GM23338 (cell line): Measurements from ENCODE around the gene BRK1. TPM values are rescaled to one million over a fixed set of nuclear protein-coding genes. Genes with fewer than 3 reads are reported as not detected.

Source experiments
- ATAC-seq: fragments of 200-7000 bp; cut with Tn5 transposase; 3 replicates; pipeline ENCODE4 v1.9.1; 2020
- DNase-seq: peaks from one replicate; pipeline ENCODE4 v3.0.0-alpha.2; 2015; ENCODE audit warnings: low spot score
- H2AFZ ChIP-seq: fragments of 200-600 bp; sonication (generic); 2 replicates; pipeline ENCODE4 v1.8.0; 2016; ENCODE audit warnings: antibody characterized with exemption, mild to moderate bottlenecking, moderate library complexity
- H3F3A ChIP-seq: fragments of 200-600 bp; sonication (generic); replicated peaks from 2 replicates; pipeline ENCODE4 v1.8.0; 2017; ENCODE audit warnings: antibody characterized with exemption, mixed run types, low read depth
- H3K27ac ChIP-seq: fragments of 200-600 bp; sonication (generic); 2 replicates; pipeline ENCODE4 v1.6.1; 2016; ENCODE audit warnings: low read depth
- H3K27me3 ChIP-seq: fragments of 200-600 bp; sonication (generic); 2 replicates; pipeline ENCODE4 v1.8.0; 2016; ENCODE audit warnings: mild to moderate bottlenecking, mixed run types, moderate library complexity; ENCODE audit not compliant: insufficient read depth
- H3K36me3 ChIP-seq: fragments of 200-600 bp; sonication (generic); 2 replicates; pipeline ENCODE4 v1.8.0; 2016; ENCODE audit warnings: mild to moderate bottlenecking; ENCODE audit not compliant: insufficient read depth
- H3K4me1 ChIP-seq: fragments of 200-600 bp; sonication (generic); 2 replicates; pipeline ENCODE4 v1.8.0; 2016; ENCODE audit warnings: mild to moderate bottlenecking, moderate library complexity; ENCODE audit not compliant: insufficient read depth
- H3K4me2 ChIP-seq: fragments of 200-600 bp; sonication (generic); 2 replicates; pipeline ENCODE4 v1.7.1; 2017; ENCODE audit warnings: mixed run types
- H3K4me3 ChIP-seq: fragments of 200-600 bp; sonication (generic); 2 replicates; pipeline ENCODE4 v1.6.1; 2016; ENCODE audit warnings: mixed run types
- H3K79me2 ChIP-seq: fragments of 200-600 bp; sonication (generic); replicated peaks from 2 replicates; pipeline ENCODE4 v1.8.0; 2017; ENCODE audit warnings: mild to moderate bottlenecking; ENCODE audit not compliant: insufficient read depth
- H3K9me2 ChIP-seq: fragments of 200-600 bp; sonication (generic); 2 replicates; pipeline ENCODE4 v1.8.0; 2017; ENCODE audit not compliant: insufficient read depth
- H4K20me1 ChIP-seq: fragments of 200-600 bp; sonication (generic); replicated peaks from 2 replicates; pipeline ENCODE4 v1.8.0; 2017; ENCODE audit warnings: mild to moderate bottlenecking; ENCODE audit not compliant: insufficient read depth
- H3K27ac Mint-ChIP-seq: 2 replicates; pipeline ENCODE4 v1.8.0; 2020; ENCODE audit warnings: inconsistent platforms, mild to moderate bottlenecking, moderate library complexity, mixed read lengths
- H3K27me3 Mint-ChIP-seq: 3 replicates; pipeline ENCODE4 v1.8.0; 2022; ENCODE audit warnings: low read depth, mild to moderate bottlenecking, moderate library complexity, mixed read lengths, inconsistent platforms; ENCODE audit not compliant: insufficient read depth, poor library complexity
- H3K36me3 Mint-ChIP-seq: 3 replicates; pipeline ENCODE4 v1.8.0; 2021; ENCODE audit warnings: low read depth, mild to moderate bottlenecking, inconsistent platforms, moderate library complexity, mixed read lengths
- H3K4me1 Mint-ChIP-seq: 3 replicates; pipeline ENCODE4 v1.8.0; 2020; ENCODE audit warnings: mild to moderate bottlenecking, inconsistent platforms, mixed read lengths
- H3K4me3 Mint-ChIP-seq: 3 replicates; pipeline ENCODE4 v1.8.0; 2021; ENCODE audit warnings: moderate library complexity, mild to moderate bottlenecking, inconsistent platforms, mixed read lengths
- H3K9me3 Mint-ChIP-seq: 3 replicates; pipeline ENCODE4 v1.8.0; 2020; ENCODE audit warnings: moderate library complexity, mild to moderate bottlenecking, inconsistent platforms, mixed read lengths
- CREB1 ChIP-seq: fragments of 250-450 bp; sonication (Bioruptor Pico); IDR thresholded peaks from 2 replicates; pipeline ENCODE4 v1.5.0; 2020; ENCODE audit warnings: low read depth, mild to moderate bottlenecking, moderate library complexity
- EZH2 ChIP-seq: fragments of 200-600 bp; sonication (generic); IDR thresholded peaks from one replicate; pipeline ENCODE4 v1.8.0; 2017; ENCODE audit warnings: antibody characterized with exemption, mild to moderate bottlenecking, low read depth; ENCODE audit not compliant: unreplicated experiment
- EZH2phosphoT487 ChIP-seq: fragments of 200-600 bp; sonication (generic); IDR thresholded peaks from one replicate; pipeline ENCODE4 v1.8.1; 2018; ENCODE audit warnings: antibody characterized with exemption; ENCODE audit not compliant: unreplicated experiment
- JUNB ChIP-seq: IDR thresholded peaks from one replicate; pipeline ENCODE4 v1.6.1; 2016; ENCODE audit warnings: antibody characterized with exemption; ENCODE audit not compliant: unreplicated experiment
- NANOG ChIP-seq: IDR thresholded peaks from 2 replicates; pipeline ENCODE4 v1.6.1; 2016; ENCODE audit warnings: antibody characterized with exemption, borderline replicate concordance
- POLR2AphosphoS5 ChIP-seq: IDR thresholded peaks from 2 replicates; pipeline ENCODE4 v1.6.1; 2016; ENCODE audit warnings: antibody characterized with exemption, low read depth
- ZNF114 ChIP-seq: fragments of 250-450 bp; sonication (Bioruptor Pico); IDR thresholded peaks from 2 replicates; pipeline ENCODE4 v1.5.0; 2020; ENCODE audit warnings: mild to moderate bottlenecking, moderate library complexity
- polyA plus RNA-seq: library from polyadenylated mRNA; unstranded; fragments of >200 nt; fragmentation: Nextera tagmentation; extraction: Ambion mirVana; gene quantifications from 2 replicates; pipeline ENCODE4 v1.2.1, GENCODE V29; 2016
- total RNA-seq: library from RNA; depleted of rRNA; stranded (reverse); fragments of >200 nt; shearing (Covaris generic); gene quantifications from 2 replicates; pipeline ENCODE4 v1.2.3, GENCODE V29; 2014
- TF ChIP-seq, protein P1 (sequence below): IDR thresholded peaks from 2 replicates; pipeline ENCODE4 v1.6.1; 2016; ENCODE audit warnings: antibody characterized with exemption
- TF ChIP-seq, protein P2 (sequence below): fragments of 250-450 bp; sonication (Bioruptor Pico); IDR thresholded peaks from 2 replicates; pipeline ENCODE4 v1.5.0; 2020; ENCODE audit warnings: mild to moderate bottlenecking, moderate library complexity
- TF ChIP-seq, protein P3 (sequence below): IDR thresholded peaks from one replicate; pipeline ENCODE4 v1.6.1; 2018; ENCODE audit warnings: antibody characterized with exemption; ENCODE audit not compliant: unreplicated experiment

The BRK1 gene
- total and polyA plus RNA-seq, 2 experiments from 2014 or later: 130 to 165 TPM

DNA sequence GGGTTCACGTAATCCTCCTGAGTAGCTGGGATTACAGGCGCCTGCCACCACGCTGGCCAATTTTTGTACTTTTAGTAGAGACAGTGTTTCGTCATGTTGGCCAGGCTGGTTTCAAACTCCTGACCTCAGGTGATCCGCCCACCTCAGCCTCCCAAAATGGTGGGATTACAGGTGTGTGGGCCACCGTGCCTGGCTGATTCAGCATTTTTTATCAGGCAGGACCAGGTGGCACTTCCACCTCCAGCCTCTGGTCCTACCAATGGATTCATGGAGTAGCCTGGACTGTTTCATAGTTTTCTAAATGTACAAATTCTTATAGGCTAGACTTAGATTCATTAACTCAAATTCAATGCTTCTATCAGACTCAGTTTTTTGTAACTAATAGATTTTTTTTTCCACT lies 35.5 kb downstream of the BRK1 start:
- no peak overlapping the region for H3K27ac ChIP-seq
- H3K36me3 Mint-ChIP-seq: peaks cover 55% of the 10 kb centered on the region
- no peaks in the 10 kb centered on the region for H3F3A ChIP-seq
- H3K27ac Mint-ChIP-seq: no peak overlapping the region
- H3K9me3 Mint-ChIP-seq: no peaks in the 10 kb centered on the region
- TF ChIP-seq EZH2: no peak
- peaks cover 38% of the 10 kb centered on the region for H3K36me3 ChIP-seq
- no peak overlapping the region for H3K4me3 Mint-ChIP-seq
- peaks cover 16% of the 10 kb centered on the region; the same call in 1 of the 2 replicates for H4K20me1 ChIP-seq
- H3K27me3 Mint-ChIP-seq: no peaks in the 10 kb centered on the region
- no peaks in the 10 kb centered on the region for H3K4me1 Mint-ChIP-seq
- no peaks in the 10 kb centered on the region for H3K4me1 ChIP-seq
- no peaks in the 10 kb centered on the region for H3K9me2 ChIP-seq
- no peak overlapping the region for H2AFZ ChIP-seq
- H3K4me3 ChIP-seq: no peak overlapping the region
- no peaks in the 10 kb centered on the region for H3K27me3 ChIP-seq
- no peak overlapping the region for H3K4me2 ChIP-seq
- ATAC-seq: no peak
- peaks cover 21% of the 10 kb centered on the region for H3K79me2 ChIP-seq
- DNase-seq: no peak

DNA sequence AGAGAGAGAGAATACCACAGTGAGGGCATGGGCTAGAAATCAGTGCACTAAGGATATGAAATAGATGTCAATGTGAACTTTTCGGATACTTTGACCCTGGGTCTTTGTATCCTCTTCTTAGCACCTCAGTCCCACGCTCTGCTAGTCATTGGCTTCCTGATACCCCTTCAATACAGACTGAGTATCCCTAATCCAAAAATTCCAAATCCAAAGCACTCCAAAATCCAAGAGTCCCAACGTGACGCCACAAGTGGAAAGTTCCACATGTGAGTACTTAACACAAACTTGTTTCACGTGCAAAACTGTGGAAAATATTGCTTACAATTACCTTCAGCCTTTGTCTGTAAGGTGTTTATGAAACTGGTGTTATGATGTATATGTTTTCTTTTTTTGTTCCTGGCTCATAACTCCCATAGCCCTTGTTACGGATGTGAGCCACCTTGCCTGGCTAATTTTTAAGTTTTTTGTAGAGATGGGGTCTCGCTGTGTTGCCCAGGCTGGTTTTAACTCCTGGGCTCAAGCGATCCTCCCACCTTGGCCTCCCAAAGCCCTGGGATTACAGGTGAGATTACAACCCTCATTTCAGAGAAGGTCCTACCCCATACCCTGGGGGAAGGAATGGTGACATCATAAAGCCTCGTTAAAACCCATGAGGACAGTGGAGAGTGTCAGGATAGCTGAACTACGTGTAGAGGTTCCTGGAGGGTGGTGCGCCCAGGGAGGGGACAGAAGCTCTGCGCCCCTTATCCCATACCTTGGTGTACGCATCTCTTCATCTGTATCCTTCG lies 39.1 kb downstream of the BRK1 start:
- Histone ChIP-seq H3K4me2 (no peak overlapping the region), H2AFZ (no peak overlapping the region), H3K9me2 (no peaks in the 10 kb centered on the region), H3F3A (no peaks in the 10 kb centered on the region), H3K27ac (no peak overlapping the region), H3K36me3 (peaks cover 31% of the 10 kb centered on the region), H3K27me3 (no peaks in the 10 kb centered on the region), H4K20me1 (0 out of 2 replicates have a peak, but pooled peaks cover 4% of the 10 kb centered on the region), H3K4me1 (no peaks in the 10 kb centered on the region), H3K4me3 (no peak overlapping the region), H3K79me2 (no peaks in the 10 kb centered on the region)
- no peak overlapping the region for H3K27ac Mint-ChIP-seq
- no peak overlapping the region for H3K4me3 Mint-ChIP-seq
- peaks cover 39% of the 10 kb centered on the region for H3K36me3 Mint-ChIP-seq
- no peaks in the 10 kb centered on the region for H3K4me1 Mint-ChIP-seq
- TF ChIP-seq ZNF114 (CRISPR knock-in tag): no peak
- TF ChIP-seq, protein P1, sequence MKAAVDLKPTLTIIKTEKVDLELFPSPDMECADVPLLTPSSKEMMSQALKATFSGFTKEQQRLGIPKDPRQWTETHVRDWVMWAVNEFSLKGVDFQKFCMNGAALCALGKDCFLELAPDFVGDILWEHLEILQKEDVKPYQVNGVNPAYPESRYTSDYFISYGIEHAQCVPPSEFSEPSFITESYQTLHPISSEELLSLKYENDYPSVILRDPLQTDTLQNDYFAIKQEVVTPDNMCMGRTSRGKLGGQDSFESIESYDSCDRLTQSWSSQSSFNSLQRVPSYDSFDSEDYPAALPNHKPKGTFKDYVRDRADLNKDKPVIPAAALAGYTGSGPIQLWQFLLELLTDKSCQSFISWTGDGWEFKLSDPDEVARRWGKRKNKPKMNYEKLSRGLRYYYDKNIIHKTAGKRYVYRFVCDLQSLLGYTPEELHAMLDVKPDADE: no peak
- TF ChIP-seq CREB1: no peak
- TF ChIP-seq EZH2phosphoT487: no peak
- TF ChIP-seq JUNB: no peak
- TF ChIP-seq, protein P2, sequence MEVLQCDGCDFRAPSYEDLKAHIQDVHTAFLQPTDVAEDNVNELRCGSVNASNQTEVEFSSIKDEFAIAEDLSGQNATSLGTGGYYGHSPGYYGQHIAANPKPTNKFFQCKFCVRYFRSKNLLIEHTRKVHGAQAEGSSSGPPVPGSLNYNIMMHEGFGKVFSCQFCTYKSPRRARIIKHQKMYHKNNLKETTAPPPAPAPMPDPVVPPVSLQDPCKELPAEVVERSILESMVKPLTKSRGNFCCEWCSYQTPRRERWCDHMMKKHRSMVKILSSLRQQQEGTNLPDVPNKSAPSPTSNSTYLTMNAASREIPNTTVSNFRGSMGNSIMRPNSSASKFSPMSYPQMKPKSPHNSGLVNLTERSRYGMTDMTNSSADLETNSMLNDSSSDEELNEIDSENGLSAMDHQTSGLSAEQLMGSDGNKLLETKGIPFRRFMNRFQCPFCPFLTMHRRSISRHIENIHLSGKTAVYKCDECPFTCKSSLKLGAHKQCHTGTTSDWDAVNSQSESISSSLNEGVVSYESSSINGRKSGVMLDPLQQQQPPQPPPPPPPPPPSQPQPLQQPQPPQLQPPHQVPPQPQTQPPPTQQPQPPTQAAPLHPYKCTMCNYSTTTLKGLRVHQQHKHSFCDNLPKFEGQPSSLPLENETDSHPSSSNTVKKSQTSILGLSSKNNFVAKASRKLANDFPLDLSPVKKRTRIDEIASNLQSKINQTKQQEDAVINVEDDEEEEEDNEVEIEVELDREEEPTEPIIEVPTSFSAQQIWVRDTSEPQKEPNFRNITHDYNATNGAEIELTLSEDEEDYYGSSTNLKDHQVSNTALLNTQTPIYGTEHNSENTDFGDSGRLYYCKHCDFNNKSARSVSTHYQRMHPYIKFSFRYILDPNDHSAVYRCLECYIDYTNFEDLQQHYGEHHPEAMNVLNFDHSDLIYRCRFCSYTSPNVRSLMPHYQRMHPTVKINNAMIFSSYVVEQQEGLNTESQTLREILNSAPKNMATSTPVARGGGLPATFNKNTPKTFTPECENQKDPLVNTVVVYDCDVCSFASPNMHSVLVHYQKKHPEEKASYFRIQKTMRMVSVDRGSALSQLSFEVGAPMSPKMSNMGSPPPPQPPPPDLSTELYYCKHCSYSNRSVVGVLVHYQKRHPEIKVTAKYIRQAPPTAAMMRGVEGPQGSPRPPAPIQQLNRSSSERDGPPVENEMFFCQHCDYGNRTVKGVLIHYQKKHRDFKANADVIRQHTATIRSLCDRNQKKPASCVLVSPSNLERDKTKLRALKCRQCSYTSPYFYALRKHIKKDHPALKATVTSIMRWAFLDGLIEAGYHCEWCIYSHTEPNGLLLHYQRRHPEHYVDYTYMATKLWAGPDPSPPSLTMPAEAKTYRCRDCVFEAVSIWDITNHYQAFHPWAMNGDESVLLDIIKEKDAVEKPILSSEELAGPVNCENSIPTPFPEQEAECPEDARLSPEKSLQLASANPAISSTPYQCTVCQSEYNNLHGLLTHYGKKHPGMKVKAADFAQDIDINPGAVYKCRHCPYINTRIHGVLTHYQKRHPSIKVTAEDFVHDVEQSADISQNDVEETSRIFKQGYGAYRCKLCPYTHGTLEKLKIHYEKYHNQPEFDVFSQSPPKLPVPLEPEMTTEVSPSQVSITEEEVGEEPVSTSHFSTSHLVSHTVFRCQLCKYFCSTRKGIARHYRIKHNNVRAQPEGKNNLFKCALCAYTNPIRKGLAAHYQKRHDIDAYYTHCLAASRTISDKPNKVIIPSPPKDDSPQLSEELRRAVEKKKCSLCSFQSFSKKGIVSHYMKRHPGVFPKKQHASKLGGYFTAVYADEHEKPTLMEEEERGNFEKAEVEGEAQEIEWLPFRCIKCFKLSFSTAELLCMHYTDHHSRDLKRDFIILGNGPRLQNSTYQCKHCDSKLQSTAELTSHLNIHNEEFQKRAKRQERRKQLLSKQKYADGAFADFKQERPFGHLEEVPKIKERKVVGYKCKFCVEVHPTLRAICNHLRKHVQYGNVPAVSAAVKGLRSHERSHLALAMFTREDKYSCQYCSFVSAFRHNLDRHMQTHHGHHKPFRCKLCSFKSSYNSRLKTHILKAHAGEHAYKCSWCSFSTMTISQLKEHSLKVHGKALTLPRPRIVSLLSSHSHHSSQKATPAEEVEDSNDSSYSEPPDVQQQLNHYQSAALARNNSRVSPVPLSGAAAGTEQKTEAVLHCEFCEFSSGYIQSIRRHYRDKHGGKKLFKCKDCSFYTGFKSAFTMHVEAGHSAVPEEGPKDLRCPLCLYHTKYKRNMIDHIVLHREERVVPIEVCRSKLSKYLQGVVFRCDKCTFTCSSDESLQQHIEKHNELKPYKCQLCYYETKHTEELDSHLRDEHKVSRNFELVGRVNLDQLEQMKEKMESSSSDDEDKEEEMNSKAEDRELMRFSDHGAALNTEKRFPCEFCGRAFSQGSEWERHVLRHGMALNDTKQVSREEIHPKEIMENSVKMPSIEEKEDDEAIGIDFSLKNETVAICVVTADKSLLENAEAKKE: no peak
- TF ChIP-seq NANOG: no peak
- no peak for TF ChIP-seq EZH2
- no peak for TF ChIP-seq POLR2AphosphoS5
- TF ChIP-seq, protein P3, sequence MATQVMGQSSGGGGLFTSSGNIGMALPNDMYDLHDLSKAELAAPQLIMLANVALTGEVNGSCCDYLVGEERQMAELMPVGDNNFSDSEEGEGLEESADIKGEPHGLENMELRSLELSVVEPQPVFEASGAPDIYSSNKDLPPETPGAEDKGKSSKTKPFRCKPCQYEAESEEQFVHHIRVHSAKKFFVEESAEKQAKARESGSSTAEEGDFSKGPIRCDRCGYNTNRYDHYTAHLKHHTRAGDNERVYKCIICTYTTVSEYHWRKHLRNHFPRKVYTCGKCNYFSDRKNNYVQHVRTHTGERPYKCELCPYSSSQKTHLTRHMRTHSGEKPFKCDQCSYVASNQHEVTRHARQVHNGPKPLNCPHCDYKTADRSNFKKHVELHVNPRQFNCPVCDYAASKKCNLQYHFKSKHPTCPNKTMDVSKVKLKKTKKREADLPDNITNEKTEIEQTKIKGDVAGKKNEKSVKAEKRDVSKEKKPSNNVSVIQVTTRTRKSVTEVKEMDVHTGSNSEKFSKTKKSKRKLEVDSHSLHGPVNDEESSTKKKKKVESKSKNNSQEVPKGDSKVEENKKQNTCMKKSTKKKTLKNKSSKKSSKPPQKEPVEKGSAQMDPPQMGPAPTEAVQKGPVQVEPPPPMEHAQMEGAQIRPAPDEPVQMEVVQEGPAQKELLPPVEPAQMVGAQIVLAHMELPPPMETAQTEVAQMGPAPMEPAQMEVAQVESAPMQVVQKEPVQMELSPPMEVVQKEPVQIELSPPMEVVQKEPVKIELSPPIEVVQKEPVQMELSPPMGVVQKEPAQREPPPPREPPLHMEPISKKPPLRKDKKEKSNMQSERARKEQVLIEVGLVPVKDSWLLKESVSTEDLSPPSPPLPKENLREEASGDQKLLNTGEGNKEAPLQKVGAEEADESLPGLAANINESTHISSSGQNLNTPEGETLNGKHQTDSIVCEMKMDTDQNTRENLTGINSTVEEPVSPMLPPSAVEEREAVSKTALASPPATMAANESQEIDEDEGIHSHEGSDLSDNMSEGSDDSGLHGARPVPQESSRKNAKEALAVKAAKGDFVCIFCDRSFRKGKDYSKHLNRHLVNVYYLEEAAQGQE: no peak
- H3K9me3 Mint-ChIP-seq: no peaks in the 10 kb centered on the region
- DNase-seq (no peak), ATAC-seq (no peak)
- no peaks in the 10 kb centered on the region for H3K27me3 Mint-ChIP-seq
